Measurements from ENCODE around the gene DNAI4. TPM values are rescaled to one million over a fixed set of nuclear protein-coding genes. Genes with fewer than 3 reads are reported as not detected.
A peak's percentile ranks its signal among the peaks of the same experiment; 100 is the strongest.

Gene DNAI4
- total RNA-seq, 2 experiments from 2014 or later: 5.0 to 8.8 TPM

DNA sequence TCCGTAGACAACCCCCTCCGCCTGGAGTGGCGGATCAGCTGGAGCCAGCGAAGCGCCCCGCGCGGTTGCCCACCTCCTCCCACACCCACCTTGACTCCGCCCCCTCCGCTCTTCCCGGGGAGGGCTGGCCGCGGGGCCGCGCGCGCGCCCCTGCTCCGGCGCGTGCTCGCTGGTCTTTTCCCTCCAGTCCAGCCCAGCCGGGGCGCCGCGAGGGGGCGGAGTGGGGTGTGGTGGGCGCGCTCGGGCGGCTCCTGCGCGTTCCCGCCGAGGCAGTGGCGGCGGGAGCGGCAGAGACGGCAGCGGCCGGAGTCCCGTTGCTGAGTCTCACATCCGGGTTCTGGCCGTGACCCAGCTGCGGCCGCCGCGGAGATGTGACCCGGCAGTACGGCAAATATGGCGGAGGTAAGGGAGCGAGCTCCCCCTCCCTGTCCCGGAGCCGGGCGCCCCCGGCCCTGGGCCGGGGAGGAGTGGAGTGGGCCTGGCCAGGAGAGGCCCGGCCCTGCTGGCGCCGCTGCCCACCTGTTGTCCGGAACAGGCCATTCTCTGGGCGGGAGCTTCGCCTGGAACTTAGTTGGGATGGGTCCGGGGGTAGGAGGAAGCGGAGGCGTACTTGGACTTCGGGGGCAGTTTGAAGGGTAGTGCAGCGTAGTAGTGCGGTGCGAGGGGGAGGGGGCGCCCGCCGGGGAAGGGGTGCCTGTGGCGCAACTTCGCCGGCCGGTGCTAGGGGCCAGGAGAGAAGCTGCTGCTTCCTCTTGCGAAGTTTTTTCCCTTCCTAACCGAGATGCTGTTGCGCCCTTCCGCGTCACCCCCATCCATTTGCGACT is 5.6 kb upstream of the DNAI4 start:
- H3K9me3 Mint-ChIP-seq: no peaks in the 10 kb centered on the region
- no peaks in the 10 kb centered on the region for H3K27me3 Mint-ChIP-seq
- H3K27ac Mint-ChIP-seq: peak overlapping the region; percentile 84
- peaks cover 26% of the 10 kb centered on the region for H3K36me3 Mint-ChIP-seq (ENCODE audit: low read depth)
- TF ChIP-seq, protein P1, sequence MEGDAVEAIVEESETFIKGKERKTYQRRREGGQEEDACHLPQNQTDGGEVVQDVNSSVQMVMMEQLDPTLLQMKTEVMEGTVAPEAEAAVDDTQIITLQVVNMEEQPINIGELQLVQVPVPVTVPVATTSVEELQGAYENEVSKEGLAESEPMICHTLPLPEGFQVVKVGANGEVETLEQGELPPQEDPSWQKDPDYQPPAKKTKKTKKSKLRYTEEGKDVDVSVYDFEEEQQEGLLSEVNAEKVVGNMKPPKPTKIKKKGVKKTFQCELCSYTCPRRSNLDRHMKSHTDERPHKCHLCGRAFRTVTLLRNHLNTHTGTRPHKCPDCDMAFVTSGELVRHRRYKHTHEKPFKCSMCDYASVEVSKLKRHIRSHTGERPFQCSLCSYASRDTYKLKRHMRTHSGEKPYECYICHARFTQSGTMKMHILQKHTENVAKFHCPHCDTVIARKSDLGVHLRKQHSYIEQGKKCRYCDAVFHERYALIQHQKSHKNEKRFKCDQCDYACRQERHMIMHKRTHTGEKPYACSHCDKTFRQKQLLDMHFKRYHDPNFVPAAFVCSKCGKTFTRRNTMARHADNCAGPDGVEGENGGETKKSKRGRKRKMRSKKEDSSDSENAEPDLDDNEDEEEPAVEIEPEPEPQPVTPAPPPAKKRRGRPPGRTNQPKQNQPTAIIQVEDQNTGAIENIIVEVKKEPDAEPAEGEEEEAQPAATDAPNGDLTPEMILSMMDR (IDR thresholded peaks at IDR 0.05): peak; percentile 52
- ATAC-seq (ENCODE audit: poor library complexity) (peak; percentile 66), DNase-seq (peak; percentile 88 to 98 (median 94))
- H3K4me3 Mint-ChIP-seq: peak overlapping the region; percentile 91
- POLR2A ChIA-PET: interaction anchor here (0.7 to 1.8 kb wide), 15 partner anchors 15 to 241 kb away, joined by 3 to 9 read pairs (median 4); partner anchors contain the start of gene SLC35D1
- intact Hi-C loops (cut with DNase I, micrococcal nuclease): loop anchor here (2.0 to 10.0 kb wide), 10 partner anchors 32 to 1505 kb away; partner anchors contain the start of genes SERBP1 (in 2 of the 2), LEPR (in 1 of the 2), LEPROT (in 1 of the 2) and SLC35D1 (in 1 of the 2)
- Histone ChIP-seq H3K4me3 (ENCODE audit: low read length) (peak overlapping the region; percentile 93), H3K27me3 (ENCODE audit: control insufficient read depth in 1 of 2, insufficient read depth in 2 of 2, low read length in 2 of 2) (no peaks in the 10 kb centered on the region), H3K9me3 (ENCODE audit: control insufficient read depth in 1 of 2, insufficient read depth in 1 of 2, low read length in 2 of 2) (no peaks in the 10 kb centered on the region), H3K36me3 (ENCODE audit: insufficient read depth, low read length) (no peaks in the 10 kb centered on the region), H3K27ac (ENCODE audit: low read depth in 1 of 2, low read length in 2 of 2) (peak overlapping the region; percentile 87 to 88), H3K4me1 (ENCODE audit: insufficient read depth, low read length) (peaks cover 18% of the 10 kb centered on the region)
- peaks cover 74% of the 10 kb centered on the region for H3K4me1 Mint-ChIP-seq (ENCODE audit: low read depth)
- CTCF ChIA-PET: interaction anchor here (0.7 kb wide), 2 partner anchors 21 to 51 kb away, joined by 3 read pairs; no protein-coding TSS in a partner anchor

- peak overlapping the region; percentile 91 for H3K4me3 Mint-ChIP-seq
- peaks cover 32% of the 10 kb centered on the region for H3K36me3 Mint-ChIP-seq (ENCODE audit: low read depth)
- H3K27me3 ChIP-seq (ENCODE audit: control insufficient read depth in 1 of 2, insufficient read depth in 2 of 2, low read length in 2 of 2): no peaks in the 10 kb centered on the region
- no peaks in the 10 kb centered on the region for H3K9me3 ChIP-seq (ENCODE audit: control insufficient read depth in 1 of 2, insufficient read depth in 1 of 2, low read length in 2 of 2)
- peak overlapping the region; percentile 93 for H3K4me3 ChIP-seq (ENCODE audit: low read length)
- POLR2A ChIA-PET: interaction anchor here (1.0 to 1.8 kb wide), 11 partner anchors 16 to 215 kb away, joined by 3 to 9 read pairs (median 4); partner anchors contain the start of gene SLC35D1
- H3K27ac ChIP-seq (ENCODE audit: low read depth in 1 of 2, low read length in 2 of 2): peak overlapping the region; percentile 44 to 87
- H3K4me1 ChIP-seq (ENCODE audit: insufficient read depth, low read length): peaks cover 17% of the 10 kb centered on the region
- H3K9me3 Mint-ChIP-seq: no peaks in the 10 kb centered on the region
- H3K4me1 Mint-ChIP-seq (ENCODE audit: low read depth): peaks cover 72% of the 10 kb centered on the region
- intact Hi-C loops (cut with DNase I, micrococcal nuclease): loop anchor here (5.0 to 10.0 kb wide), 3 partner anchors 33 to 503 kb away; partner anchors contain the start of gene SERBP1 (in 1 of the 2)
- CTCF ChIA-PET: no interaction called here
- H3K27me3 Mint-ChIP-seq: no peaks in the 10 kb centered on the region
- H3K36me3 ChIP-seq (ENCODE audit: insufficient read depth, low read length): no peaks in the 10 kb centered on the region
- ATAC-seq (ENCODE audit: poor library complexity) (no peak), DNase-seq (no peak)
- TF ChIP-seq, protein P1 (IDR thresholded peaks at IDR 0.05): no peak
- peak overlapping the region; percentile 84 for H3K27ac Mint-ChIP-seq
Observed at GRCh38 chr1:66929691-66929998, 5.0 kb upstream of the DNAI4 start.

- peaks cover 14% of the 10 kb centered on the region for H3K4me1 ChIP-seq (ENCODE audit: insufficient read depth, low read length)
Observed at GRCh38 chr1:66929146-66929688, 4.6 kb upstream of the DNAI4 start.

More at GRCh38 chr1:66929146-66929688, 4.6 kb upstream of the DNAI4 start:
- peaks cover 70% of the 10 kb centered on the region for H3K4me1 Mint-ChIP-seq (ENCODE audit: low read depth)
- peak in 2 of 14 experiments; percentile 32 for DNase-seq
- H3K27ac ChIP-seq (ENCODE audit: low read depth in 1 of 2, low read length in 2 of 2): peak overlapping the region; percentile 44 to 87
- no peaks in the 10 kb centered on the region for H3K27me3 Mint-ChIP-seq
- H3K9me3 ChIP-seq (ENCODE audit: control insufficient read depth in 1 of 2, insufficient read depth in 1 of 2, low read length in 2 of 2): no peaks in the 10 kb centered on the region
- H3K27ac Mint-ChIP-seq: peak overlapping the region; percentile 84
- H3K9me3 Mint-ChIP-seq: no peaks in the 10 kb centered on the region
- no peak for ATAC-seq (ENCODE audit: poor library complexity)
- peak overlapping the region; percentile 93 for H3K4me3 ChIP-seq (ENCODE audit: low read length)
- H3K4me3 Mint-ChIP-seq: peak overlapping the region; percentile 91
- ChIA-PET POLR2A (interaction anchor here (1.0 to 1.8 kb wide), 8 partner anchors 16 to 215 kb away, joined by 3 to 5 read pairs (median 4); partner anchors contain the start of gene SLC35D1), CTCF (no interaction called here)
- intact Hi-C loops (cut with DNase I, micrococcal nuclease): loop anchor here (5.0 to 10.0 kb wide), 3 partner anchors 33 to 503 kb away; partner anchors contain the start of gene SERBP1 (in 1 of the 2)
- H3K27me3 ChIP-seq (ENCODE audit: control insufficient read depth in 1 of 2, insufficient read depth in 2 of 2, low read length in 2 of 2): no peaks in the 10 kb centered on the region
- peaks cover 36% of the 10 kb centered on the region for H3K36me3 Mint-ChIP-seq (ENCODE audit: low read depth)
- TF ChIP-seq, protein P1 (IDR thresholded peaks at IDR 0.05): no peak
- no peaks in the 10 kb centered on the region for H3K36me3 ChIP-seq (ENCODE audit: insufficient read depth, low read length)

All from CD4-positive, alpha-beta T cell (primary cell).